Lower leg skin (tissue), 4 donors: ENCODE results near the gene FAM107B. TPM values are rescaled to one million over a fixed set of nuclear protein-coding genes. Genes with fewer than 3 reads are reported as not detected.

Source experiments
- DNase-seq, 2 donors: peaks; one replicate each; pipeline ENCODE4 v3.0.0-alpha.2; 2019; ENCODE audit warnings: low spot score in 2 of 2
- H3K4me3 ChIP-seq: fragments of 200-600 bp; sonication (generic); 2 replicates; pipeline ENCODE4 v1.5.1; 2017; ENCODE audit warnings: mild to moderate bottlenecking, low read depth; ENCODE audit not compliant: poor library complexity, severe bottlenecking
- CTCF ChIP-seq, 3 donors: fragments of 450-650 bp; IDR thresholded peaks; one replicate each; pipeline ENCODE4 v1.5.1; 2016; ENCODE audit warnings: antibody characterized with exemption in 3 of 3, mild to moderate bottlenecking in 3 of 3, moderate library complexity in 2 of 3
- POLR2A ChIP-seq, 2 donors: fragments of 450-650 bp; IDR thresholded peaks; one replicate each; pipeline ENCODE4 v1.6.1; 2016 to 2017; ENCODE audit warnings: antibody characterized with exemption in 2 of 2, mild to moderate bottlenecking in 1 of 2, moderate library complexity in 1 of 2
- WGBS, 2 donors: methylation state at CpG; one replicate each; pipeline ENCODE4 v1.1.5; 2018; 5-methylcytosine and 5-hydroxymethylcytosine counted together
- intact Hi-C: fragments of 100-400 bp; cut with DNase I; formaldehyde crosslinking; loops from one replicate; pipeline ENCODE4 v1.15.0; 2023; ENCODE audit warnings: low total_unique reads
- total RNA-seq, 4 donors: library from RNA; depleted of rRNA; stranded (reverse); fragments of >200 nt; gene quantifications; one replicate each; pipeline ENCODE4 v1.1.0, GENCODE V29; 2016

FAM107B gene
- total RNA-seq, 4 donors from 2014 or later = 28.3 to 52.7 (median 31.0) TPM

- TF ChIP-seq POLR2A (IDR thresholded peaks at IDR 0.05) (no peak), CTCF (IDR thresholded peaks at IDR 0.05) (no peak)
- WGBS, 2 donors = 92 to 96% methylated on average over 7 of the region's 7 CpGs
- no peak overlapping the region for H3K4me3 ChIP-seq
- intact Hi-C loops = no loop called here
- no peak for DNase-seq
Measured at GRCh38 chr10:14526326-14526725, 248.4 kb downstream of the FAM107B start.

GRCh38 chr10:14524691-14525324 is 249.9 kb downstream of the FAM107B start:
- intact Hi-C loops = no loop called here
- DNase-seq = no peak
- no peak overlapping the region for H3K4me3 ChIP-seq
- WGBS, 2 donors = 91 to 92% methylated on average over 3 of the region's 3 CpGs
- no peak for TF ChIP-seq POLR2A (IDR thresholded peaks at IDR 0.05)
- TF ChIP-seq CTCF (IDR thresholded peaks at IDR 0.05) = no peak

GRCh38 chr10:14523286-14523685 is 251.4 kb downstream of the FAM107B start:
- intact Hi-C loops = no loop called here
- no peak overlapping the region for H3K4me3 ChIP-seq
- 90 to 93% methylated on average over 10 of the region's 10 CpGs for WGBS, 2 donors
- TF ChIP-seq CTCF (IDR thresholded peaks at IDR 0.05) (no peak), POLR2A (IDR thresholded peaks at IDR 0.05) (no peak)
- DNase-seq = no peak

- no peak for DNase-seq
- TF ChIP-seq POLR2A (IDR thresholded peaks at IDR 0.05) = no peak
- TF ChIP-seq CTCF (IDR thresholded peaks at IDR 0.05) = no peak
- WGBS, 2 donors = 86 to 90% methylated on average over 7 of the region's 7 CpGs
- no peak overlapping the region for H3K4me3 ChIP-seq
- intact Hi-C loops = no loop called here
Measured at GRCh38 chr10:14519785-14520184, 254.9 kb downstream of the FAM107B start.

GRCh38 chr10:14518149-14518548 is 256.5 kb downstream of the FAM107B start:
- intact Hi-C loops = no loop called here
- 87 to 91% methylated on average over 3 of the region's 3 CpGs for WGBS, 2 donors
- no peak for DNase-seq
- no peak overlapping the region for H3K4me3 ChIP-seq
- TF ChIP-seq POLR2A (IDR thresholded peaks at IDR 0.05) (no peak), CTCF (IDR thresholded peaks at IDR 0.05) (no peak)

GRCh38 chr10:14513123-14513522 is 261.6 kb downstream of the FAM107B start:
- intact Hi-C loops = no loop called here
- H3K4me3 ChIP-seq = no peak overlapping the region
- DNase-seq = no peak
- no peak for TF ChIP-seq CTCF (IDR thresholded peaks at IDR 0.05)
- TF ChIP-seq POLR2A (IDR thresholded peaks at IDR 0.05) = no peak
- WGBS, 2 donors = 48 to 55% methylated on average over 4 of the region's 4 CpGs
